Endothelial cell of umbilical vein (primary cell): Measurements from ENCODE around the gene DVL1.

Experiments used
- EZH2 ChIP-seq: IDR thresholded peaks from 2 replicates; pipeline ENCODE4 v1.6.1; 2012; ENCODE audit warnings: borderline replicate concordance, low read depth, mild to moderate bottlenecking, moderate library complexity, low read length, inconsistent platforms; ENCODE audit not compliant: severe bottlenecking
- FOS ChIP-seq: IDR thresholded peaks from 2 replicates; pipeline ENCODE4 v1.6.1; 2011; ENCODE audit warnings: mild to moderate bottlenecking, low read length, moderate library complexity, borderline replicate concordance; ENCODE audit not compliant: insufficient read depth
- MYC ChIP-seq: IDR thresholded peaks from one replicate; pipeline ENCODE4 v1.6.1; 2011; ENCODE audit warnings: mild to moderate bottlenecking, low read depth, low read length
- POLR2A ChIP-seq: IDR thresholded peaks from 2 replicates; pipeline ENCODE4 v1.6.1; 2012; ENCODE audit warnings: low read depth, mild to moderate bottlenecking, control low read depth, low read length
- TF ChIP-seq, protein P1 (sequence below), 2 donors: IDR thresholded peaks; 1 replicate in 1 of 2; 2 replicates in 1 of 2; pipeline ENCODE4 v1.5.1; 2011; ENCODE audit warnings: low read length in 2 of 2, mild to moderate bottlenecking in 2 of 2, moderate library complexity in 2 of 2, control low read depth in 1 of 2, inconsistent platforms in 1 of 2, low read depth in 1 of 2; ENCODE audit not compliant: insufficient read depth in 1 of 2; ENCODE audit errors: extremely low read depth in 1 of 2

DNA sequence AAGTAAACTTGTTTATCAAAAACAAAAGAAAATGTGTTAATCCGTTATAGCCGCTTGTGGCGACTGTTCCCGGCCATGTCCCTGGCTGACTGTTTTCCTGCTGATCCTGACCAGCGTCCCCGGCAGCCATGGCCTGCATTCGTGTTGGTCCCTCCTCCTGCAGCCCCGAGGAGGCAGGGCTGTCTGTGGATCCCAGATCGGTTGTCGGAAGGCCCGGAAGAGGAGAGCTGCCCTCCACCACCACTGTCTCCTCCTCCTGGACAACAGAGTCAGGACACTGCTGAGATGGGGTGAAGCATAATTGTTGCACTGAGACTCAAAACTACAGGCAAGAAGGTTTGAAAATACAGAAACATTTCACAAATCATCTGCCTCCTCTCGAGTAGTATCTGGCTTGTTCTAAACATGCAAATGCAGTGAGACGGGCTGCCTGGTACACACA, 12.8 kb upstream of the DVL1 start:
- TF ChIP-seq POLR2A (no peak), FOS (no peak), MYC (no peak), EZH2 (no peak)
- TF ChIP-seq, protein P1, sequence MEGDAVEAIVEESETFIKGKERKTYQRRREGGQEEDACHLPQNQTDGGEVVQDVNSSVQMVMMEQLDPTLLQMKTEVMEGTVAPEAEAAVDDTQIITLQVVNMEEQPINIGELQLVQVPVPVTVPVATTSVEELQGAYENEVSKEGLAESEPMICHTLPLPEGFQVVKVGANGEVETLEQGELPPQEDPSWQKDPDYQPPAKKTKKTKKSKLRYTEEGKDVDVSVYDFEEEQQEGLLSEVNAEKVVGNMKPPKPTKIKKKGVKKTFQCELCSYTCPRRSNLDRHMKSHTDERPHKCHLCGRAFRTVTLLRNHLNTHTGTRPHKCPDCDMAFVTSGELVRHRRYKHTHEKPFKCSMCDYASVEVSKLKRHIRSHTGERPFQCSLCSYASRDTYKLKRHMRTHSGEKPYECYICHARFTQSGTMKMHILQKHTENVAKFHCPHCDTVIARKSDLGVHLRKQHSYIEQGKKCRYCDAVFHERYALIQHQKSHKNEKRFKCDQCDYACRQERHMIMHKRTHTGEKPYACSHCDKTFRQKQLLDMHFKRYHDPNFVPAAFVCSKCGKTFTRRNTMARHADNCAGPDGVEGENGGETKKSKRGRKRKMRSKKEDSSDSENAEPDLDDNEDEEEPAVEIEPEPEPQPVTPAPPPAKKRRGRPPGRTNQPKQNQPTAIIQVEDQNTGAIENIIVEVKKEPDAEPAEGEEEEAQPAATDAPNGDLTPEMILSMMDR (IDR thresholded peaks at IDR 0.05; ENCODE audit: extremely low read depth in 1 of 2, insufficient read depth in 1 of 2, low read depth in 1 of 2, low read length in 2 of 2), result no peak
